Adrenal gland (tissue), 12 donors: Measurements from ENCODE around the gene SLC35D3. TPM values are rescaled to one million over a fixed set of nuclear protein-coding genes. Genes with fewer than 3 reads are reported as not detected.

Source experiments
- DNase-seq, 7 donors: peaks; one replicate each; pipeline ENCODE4 v3.0.0-alpha.2; 2019 to 2020
- H3K27ac ChIP-seq, 5 donors: fragments of 200-600 bp; sonication (generic) in 4 of 5; 1 replicate in 3 of 5; 2 replicates in 2 of 5; pipeline versions ENCODE4 v1.5.1 to v1.8.0; 2016 to 2020; ENCODE audit warnings: mild to moderate bottlenecking in 1 of 5
- H3K27me3 ChIP-seq: fragments of 200-600 bp; 2 replicates; pipeline ENCODE4 v1.8.0; 2021
- H3K36me3 ChIP-seq, 2 donors: fragments of 200-600 bp; replicated peaks in 1 of 2; 1 replicate in 1 of 2; 2 replicates in 1 of 2; pipeline versions ENCODE4 v1.5.1 to v1.8.0; 2018 to 2022
- H3K4me1 ChIP-seq, 2 donors: fragments of 200-600 bp; replicated peaks in 1 of 2; 1 replicate in 1 of 2; 2 replicates in 1 of 2; pipeline versions ENCODE4 v1.5.1 to v1.8.0; 2018 to 2021
- H3K4me3 ChIP-seq, 4 donors: fragments of 200-600 bp; sonication (generic) in 3 of 4; one replicate each; pipeline ENCODE4 v1.5.1; 2016 to 2018
- H3K9me3 ChIP-seq, 3 donors: fragments of 200-600 bp; sonication (generic) in 1 of 3; replicated peaks in 1 of 3; 1 replicate in 2 of 3; 2 replicates in 1 of 3; pipeline versions ENCODE4 v1.5.1 to v1.8.0; 2016 to 2021
- POLR2A ChIP-seq, 2 donors: fragments of 450-650 bp; IDR thresholded peaks; one replicate each; pipeline ENCODE4 v1.6.1; 2017; ENCODE audit warnings: antibody characterized with exemption in 2 of 2, mild to moderate bottlenecking in 2 of 2, moderate library complexity in 1 of 2
- WGBS, 4 donors: extraction: QIAGEN DNeasy Blood & Tissue Kit in 2 of 4; methylation state at CpG; one replicate each; pipeline versions ENCODE4 v1.1.5 to v1.1.7; 2013 to 2017; 5-methylcytosine and 5-hydroxymethylcytosine counted together
- intact Hi-C, 2 donors: fragments of 100-400 bp; cut with DNase I; formaldehyde crosslinking; loops; one replicate each; pipeline versions ENCODE4 v1.14.1 to v1.15.0; 2022 to 2023
- polyA plus RNA-seq, 3 donors: library from polyadenylated mRNA; stranded (reverse); fragments of 200-250 nt in 2 of 3; fragments of 350-450 nt in 1 of 3; fragmentation: Illumina TruSeq in 1 of 3; extraction: RNeasy Lipid Tissue Mini Kit (QIAGEN cat#74804) in 1 of 3; gene quantifications; one replicate each; pipeline ENCODE4 v1.2.3, GENCODE V29; 2013 to 2014
- total RNA-seq, 9 donors: library from RNA; depleted of rRNA in 4 of 9; stranded (reverse); fragments of >200 nt in 4 of 9; fragments of 120-200 nt in 1 of 9; fragmentation: NEBNext Ultra II Directional in 1 of 9; extraction: Animal tissue kit (Norgen Biotek cat#: 25700) in 1 of 9; gene quantifications; one replicate each; pipeline versions ENCODE4 v1.1.0 to v1.2.4, GENCODE V29; 2013 to 2023
- TF ChIP-seq, protein P1 (sequence below), 6 experiments: fragments of 450-650 bp in 4 of 6; fragments of 200-600 bp in 2 of 6; sonication (generic) in 1 of 6; IDR thresholded peaks; 1 replicate in 5 of 6; 2 replicates in 1 of 6; pipeline versions ENCODE4 v1.5.1 to v1.8.0; 2016 to 2021; ENCODE audit warnings: antibody characterized with exemption in 6 of 6, mild to moderate bottlenecking in 2 of 6, moderate library complexity in 1 of 6
- donor health status: healthy with polysubstance abuse.
- donor health status: Bipolar disorder and iron deficiency.
- donor health status: DM: yes; HTN: yes; CAD: no.
- donor health status: DM: no; HTN: no; CAD: no.
- donor health status: DM: no; HTN: no; CAD: no.
- donor health status: DM: yes; HTN: yes; CAD: no.

The SLC35D3 gene
- total and polyA plus RNA-seq, 12 donors: 0.06 to 4.8 (median 0.55) TPM; not detected in 4

DNA sequence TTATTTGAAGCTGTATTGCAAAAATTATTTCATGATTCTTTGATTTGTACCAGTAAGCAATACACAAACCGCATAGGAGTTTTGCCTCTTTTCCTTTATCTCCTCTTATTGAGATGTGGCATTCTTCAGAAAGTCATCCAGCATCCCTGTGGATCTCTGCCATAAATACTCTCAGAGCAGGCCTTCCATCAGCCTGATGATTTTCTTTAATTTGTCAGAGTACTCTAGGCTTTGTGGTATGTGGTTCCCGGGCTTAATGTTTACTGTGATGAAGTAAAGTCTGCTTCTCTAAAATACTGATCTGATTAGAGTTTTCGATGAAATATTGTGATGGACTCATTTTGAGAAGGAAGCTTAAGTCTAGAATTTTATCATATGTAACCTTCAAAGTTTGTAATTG lies 31.1 kb upstream of the SLC35D3 start:
- no peaks in the 10 kb centered on the region for H3K36me3 ChIP-seq
- no peak overlapping the region for H3K27ac ChIP-seq
- no peaks in the 10 kb centered on the region for H3K9me3 ChIP-seq
- 93 to 95% (median 95%) methylated on average over 3 of the region's 3 CpGs for WGBS, 4 donors
- H3K4me3 ChIP-seq: no peak overlapping the region
- peaks cover 0 to 2% of the 10 kb centered on the region in 2 donors for H3K4me1 ChIP-seq
- intact Hi-C loops: no loop called here
- no peaks in the 10 kb centered on the region for H3K27me3 ChIP-seq
- no peak for DNase-seq
- TF ChIP-seq POLR2A (IDR thresholded peaks at IDR 0.05): no peak
- TF ChIP-seq, protein P1, sequence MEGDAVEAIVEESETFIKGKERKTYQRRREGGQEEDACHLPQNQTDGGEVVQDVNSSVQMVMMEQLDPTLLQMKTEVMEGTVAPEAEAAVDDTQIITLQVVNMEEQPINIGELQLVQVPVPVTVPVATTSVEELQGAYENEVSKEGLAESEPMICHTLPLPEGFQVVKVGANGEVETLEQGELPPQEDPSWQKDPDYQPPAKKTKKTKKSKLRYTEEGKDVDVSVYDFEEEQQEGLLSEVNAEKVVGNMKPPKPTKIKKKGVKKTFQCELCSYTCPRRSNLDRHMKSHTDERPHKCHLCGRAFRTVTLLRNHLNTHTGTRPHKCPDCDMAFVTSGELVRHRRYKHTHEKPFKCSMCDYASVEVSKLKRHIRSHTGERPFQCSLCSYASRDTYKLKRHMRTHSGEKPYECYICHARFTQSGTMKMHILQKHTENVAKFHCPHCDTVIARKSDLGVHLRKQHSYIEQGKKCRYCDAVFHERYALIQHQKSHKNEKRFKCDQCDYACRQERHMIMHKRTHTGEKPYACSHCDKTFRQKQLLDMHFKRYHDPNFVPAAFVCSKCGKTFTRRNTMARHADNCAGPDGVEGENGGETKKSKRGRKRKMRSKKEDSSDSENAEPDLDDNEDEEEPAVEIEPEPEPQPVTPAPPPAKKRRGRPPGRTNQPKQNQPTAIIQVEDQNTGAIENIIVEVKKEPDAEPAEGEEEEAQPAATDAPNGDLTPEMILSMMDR (IDR thresholded peaks at IDR 0.05): no peak

DNA sequence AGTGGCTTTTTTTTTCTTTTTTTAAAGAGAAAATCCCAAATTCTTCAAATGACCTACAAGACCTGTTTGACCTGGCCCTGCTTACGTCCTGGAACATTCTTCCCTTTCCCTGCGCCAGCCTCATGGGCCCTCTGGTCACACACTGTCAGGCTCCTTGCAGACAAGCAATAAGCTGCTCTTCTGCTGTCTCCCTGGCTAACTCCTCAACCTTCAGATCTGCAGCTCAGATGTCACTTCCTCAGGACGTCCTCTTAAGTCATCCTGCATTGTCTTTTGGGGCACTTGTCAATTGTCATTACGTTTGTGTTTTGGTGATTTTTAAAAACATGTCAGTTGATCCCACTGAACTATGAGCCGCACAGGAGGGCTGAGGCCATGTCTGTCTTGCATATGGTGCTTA lies 28.9 kb upstream of the SLC35D3 start:
- TF ChIP-seq, protein P1 (IDR thresholded peaks at IDR 0.05): no peak
- TF ChIP-seq POLR2A (IDR thresholded peaks at IDR 0.05): no peak
- no peaks in the 10 kb centered on the region for H3K27me3 ChIP-seq
- H3K27ac ChIP-seq: no peak overlapping the region
- peaks cover 0 to 5% of the 10 kb centered on the region in 2 donors for H3K4me1 ChIP-seq
- H3K9me3 ChIP-seq: no peaks in the 10 kb centered on the region
- DNase-seq: no peak
- H3K4me3 ChIP-seq: no peak overlapping the region
- intact Hi-C loops: no loop called here
- H3K36me3 ChIP-seq: no peaks in the 10 kb centered on the region
- WGBS, 4 donors: 76 to 83% (median 79%) methylated on average over 5 of the region's 5 CpGs

DNA sequence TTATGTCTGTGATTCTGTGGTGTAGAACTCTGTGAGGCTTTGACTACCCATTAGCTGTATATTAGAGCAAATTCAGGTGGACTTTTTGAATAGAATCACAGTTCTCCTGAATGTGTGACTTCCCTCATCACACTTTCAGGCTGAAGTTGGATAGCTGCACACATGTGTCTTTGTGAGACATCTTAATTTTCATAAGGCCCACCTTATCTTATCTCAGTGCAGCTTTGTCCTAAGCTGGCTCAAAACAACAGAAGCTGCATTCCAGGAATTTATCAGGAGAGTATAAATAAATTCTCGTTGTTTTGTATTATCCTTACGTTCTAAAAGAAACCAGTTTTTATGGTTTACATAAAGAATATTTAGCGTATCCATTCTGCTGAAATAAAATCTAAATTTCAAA lies 26.2 kb upstream of the SLC35D3 start:
- 67 to 76% (median 72%) methylated on average over 3 of the region's 3 CpGs for WGBS, 4 donors

DNA sequence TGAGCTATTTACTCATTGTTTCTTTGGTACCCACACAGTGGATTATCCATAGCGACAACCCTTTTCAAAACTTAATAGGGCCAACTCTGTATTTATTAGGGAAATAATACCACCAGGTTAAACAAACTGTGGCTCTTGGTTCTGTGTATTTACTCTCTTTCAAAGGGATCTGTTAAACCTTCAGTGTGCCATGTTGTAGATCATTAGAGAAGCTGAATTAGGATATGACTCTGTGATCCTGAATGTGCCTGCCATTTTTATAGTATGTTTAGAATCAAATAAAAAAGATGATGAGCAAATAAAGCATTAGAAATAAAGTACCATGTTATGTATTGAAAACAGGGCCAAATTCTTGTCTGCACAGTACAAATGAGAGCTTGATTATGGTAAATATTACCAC lies 25.0 kb upstream of the SLC35D3 start:
- DNase-seq: no peak
- Histone ChIP-seq H3K36me3 (no peaks in the 10 kb centered on the region), H3K4me3 (no peak overlapping the region), H3K9me3 (no peaks in the 10 kb centered on the region), H3K4me1 (peaks cover 0 to 5% of the 10 kb centered on the region in 2 donors), H3K27ac (no peak overlapping the region), H3K27me3 (no peaks in the 10 kb centered on the region)
- WGBS, 4 donors: 45 to 100% (median 73%) methylated on average over 1 of the region's 1 CpG
- intact Hi-C loops: no loop called here
- TF ChIP-seq, protein P1 (IDR thresholded peaks at IDR 0.05): no peak
- TF ChIP-seq POLR2A (IDR thresholded peaks at IDR 0.05): no peak

More for the DNA sequence above, 26.2 kb upstream of the SLC35D3 start:
- no peaks in the 10 kb centered on the region for H3K9me3 ChIP-seq
- no peak overlapping the region for H3K27ac ChIP-seq
- H3K36me3 ChIP-seq: no peaks in the 10 kb centered on the region
- no peak for DNase-seq
- no peaks in the 10 kb centered on the region for H3K27me3 ChIP-seq
- intact Hi-C loops: no loop called here
- no peak overlapping the region for H3K4me3 ChIP-seq
- TF ChIP-seq, protein P1 (IDR thresholded peaks at IDR 0.05): no peak
- H3K4me1 ChIP-seq: peaks cover 0 to 5% of the 10 kb centered on the region in 2 donors
